GM10248 (cell line): ENCODE data around the gene DMRTC1B.
"Not testable (repeated sequence)": the region's sequence is repeated elsewhere in the genome, so short reads cannot be mapped to it uniquely, and the experiment has no call there.

Experiments used
- CTCF ChIA-PET: fragments of 300-600 bp; sonication (Branson Sonifier 250); formaldehyde crosslinking; extraction: SDS; loops from one replicate; lab custom pipeline; 2021; ENCODE audit warnings: antibody characterized with exemption; lab: Yijun Ruan, JAX
- POLR2A ChIA-PET: fragments of 350-650 bp; sonication (Branson Sonifier 250); formaldehyde crosslinking; extraction: SDS; loops from one replicate; lab custom pipeline; 2020; ENCODE audit warnings: antibody characterized with exemption; lab: Yijun Ruan, JAX
- DNase-seq: peaks from one replicate; pipeline ENCODE4 v3.0.0; 2012; ENCODE audit errors: extremely low spot score

The DMRTC1B gene

DNA sequence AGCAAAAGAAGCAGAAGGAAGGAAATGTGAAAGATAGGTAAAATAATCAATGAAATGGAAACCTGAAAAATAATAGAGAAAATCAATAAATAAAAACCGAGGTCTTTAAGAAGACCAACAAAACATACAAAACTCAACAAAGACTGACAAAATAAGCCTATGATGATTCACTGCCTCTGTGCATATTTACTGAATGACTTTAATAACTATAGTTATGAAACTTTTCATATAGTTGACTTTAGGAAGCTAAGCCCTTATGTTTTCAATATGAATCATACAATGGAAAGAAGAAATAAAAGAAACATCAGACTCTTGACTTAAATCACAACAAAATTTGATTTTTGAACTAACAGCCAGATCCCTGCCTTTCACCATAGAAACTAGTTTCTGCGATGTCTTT, 60.8 kb downstream of the DMRTC1B start:
- DNase-seq, CTCF ChIA-PET, POLR2A ChIA-PET: not testable (repeated sequence)

DNA sequence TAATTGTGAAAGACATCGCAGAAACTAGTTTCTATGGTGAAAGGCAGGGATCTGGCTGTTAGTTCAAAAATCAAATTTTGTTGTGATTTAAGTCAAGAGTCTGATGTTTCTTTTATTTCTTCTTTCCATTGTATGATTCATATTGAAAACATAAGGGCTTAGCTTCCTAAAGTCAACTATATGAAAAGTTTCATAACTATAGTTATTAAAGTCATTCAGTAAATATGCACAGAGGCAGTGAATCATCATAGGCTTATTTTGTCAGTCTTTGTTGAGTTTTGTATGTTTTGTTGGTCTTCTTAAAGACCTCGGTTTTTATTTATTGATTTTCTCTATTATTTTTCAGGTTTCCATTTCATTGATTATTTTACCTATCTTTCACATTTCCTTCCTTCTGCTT, 106.2 kb downstream of the DMRTC1B start:
- POLR2A ChIA-PET, CTCF ChIA-PET, DNase-seq: not testable (repeated sequence)

DNA sequence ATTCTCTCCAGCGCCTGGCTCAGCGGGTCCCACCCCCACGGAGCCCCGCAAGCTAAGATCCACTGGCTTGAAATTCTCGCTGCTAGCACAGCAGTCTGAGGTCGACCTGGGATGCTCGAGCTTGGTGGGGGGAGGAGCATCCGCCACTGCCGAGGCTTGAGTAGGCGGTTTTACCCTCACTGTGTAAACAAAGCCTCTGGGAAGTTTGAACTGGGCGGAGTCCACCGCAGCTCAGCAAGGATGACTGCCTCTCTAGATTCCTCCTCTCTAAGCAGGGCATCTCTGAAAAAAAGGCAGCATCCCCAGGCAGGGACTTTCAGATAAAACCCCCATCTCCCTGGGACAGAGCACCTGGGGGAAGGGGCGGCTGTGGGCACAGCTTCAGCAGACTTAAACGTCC, 113.0 kb downstream of the DMRTC1B start:
- POLR2A ChIA-PET, CTCF ChIA-PET: not testable (repeated sequence)

More for the DNA sequence above, 113.0 kb downstream of the DMRTC1B start:
- not testable (repeated sequence) for DNase-seq
